HTERT RPE-1 (cell line): ENCODE data around the gene NSD1.

Experiments used
- in situ Hi-C: fragments of 300-500 bp; cut with MboI; formaldehyde crosslinking; loops from 4 replicates; pipeline ENCODE4 v1.14.3; 2020; ENCODE audit warnings: low sequenced_read_pairs

NSD1 gene

DNA sequence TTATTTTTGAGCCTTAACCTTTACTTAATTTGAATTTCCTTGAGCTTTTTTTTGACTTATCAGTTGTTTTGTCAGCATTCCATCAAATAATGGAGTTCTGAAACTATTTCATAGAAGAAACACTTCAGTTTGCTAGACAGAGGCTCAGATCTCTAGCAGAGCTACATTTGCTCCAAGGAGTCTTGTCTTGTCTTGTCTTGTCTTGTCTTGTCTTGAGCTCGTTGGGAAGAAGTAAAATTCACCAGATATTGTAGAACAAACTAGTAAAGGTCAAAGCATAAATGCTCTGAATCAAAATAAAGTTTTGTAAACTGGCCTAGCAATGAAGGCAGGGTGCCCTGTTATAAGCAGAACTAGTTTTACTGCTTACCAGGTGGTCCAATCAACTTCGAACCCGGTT, 136.4 kb downstream of the NSD1 start:
- in situ Hi-C loops = no loop called here

- in situ Hi-C loops = no loop called here
These were observed 137.1 kb downstream of the NSD1 start for GRCh38 chr5:177270653-177271052.

- in situ Hi-C loops = no loop called here
These were observed 137.5 kb downstream of the NSD1 start for GRCh38 chr5:177271113-177271512.

GRCh38 chr5:177275883-177276282, 142.3 kb downstream of the NSD1 start:
- in situ Hi-C loops = no loop called here

DNA sequence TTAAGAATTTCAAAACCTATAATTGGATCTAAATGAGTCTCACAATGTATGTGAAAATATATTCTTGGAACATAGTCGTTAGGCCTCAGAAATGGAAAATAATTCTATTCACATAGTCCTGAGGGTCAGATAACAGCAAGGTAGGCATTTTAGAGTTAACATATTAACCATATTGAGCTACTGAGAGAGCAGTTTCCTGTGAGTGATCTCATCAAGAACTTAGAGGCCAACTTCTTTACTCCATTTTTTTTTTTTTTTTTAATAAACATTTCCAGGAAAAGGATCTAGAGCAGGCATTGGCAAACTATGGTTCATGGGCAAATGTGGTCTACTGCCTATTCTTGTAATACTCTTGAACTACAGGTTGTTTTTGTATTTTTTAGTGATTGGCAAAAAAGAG, 143.3 kb downstream of the NSD1 start:
- in situ Hi-C loops = no loop called here

DNA sequence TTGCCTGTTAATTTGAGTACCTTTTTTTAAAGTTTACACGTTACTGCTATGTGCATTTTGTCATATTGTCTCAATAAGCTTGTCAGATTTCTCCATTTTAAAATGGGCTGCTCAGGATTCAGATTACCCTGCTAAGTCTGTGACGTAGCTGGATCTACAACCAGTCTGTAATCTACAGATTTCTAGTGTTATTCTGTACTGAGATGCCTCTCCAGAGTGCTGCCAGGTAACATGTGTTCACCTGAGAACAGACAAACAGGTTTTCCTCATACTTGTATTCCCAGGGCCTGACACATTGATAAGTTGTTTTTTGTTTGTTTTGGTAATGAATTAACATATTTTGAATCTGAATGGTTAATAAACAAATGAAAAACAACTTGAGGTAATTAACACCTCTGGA, 154.6 kb downstream of the NSD1 start:
- in situ Hi-C loops = no loop called here

GRCh38 chr5:177290816-177291596, 157.4 kb downstream of the NSD1 start:
- in situ Hi-C loops = no loop called here

GRCh38 chr5:177291735-177292134, 158.2 kb downstream of the NSD1 start:
- in situ Hi-C loops = no loop called here

DNA sequence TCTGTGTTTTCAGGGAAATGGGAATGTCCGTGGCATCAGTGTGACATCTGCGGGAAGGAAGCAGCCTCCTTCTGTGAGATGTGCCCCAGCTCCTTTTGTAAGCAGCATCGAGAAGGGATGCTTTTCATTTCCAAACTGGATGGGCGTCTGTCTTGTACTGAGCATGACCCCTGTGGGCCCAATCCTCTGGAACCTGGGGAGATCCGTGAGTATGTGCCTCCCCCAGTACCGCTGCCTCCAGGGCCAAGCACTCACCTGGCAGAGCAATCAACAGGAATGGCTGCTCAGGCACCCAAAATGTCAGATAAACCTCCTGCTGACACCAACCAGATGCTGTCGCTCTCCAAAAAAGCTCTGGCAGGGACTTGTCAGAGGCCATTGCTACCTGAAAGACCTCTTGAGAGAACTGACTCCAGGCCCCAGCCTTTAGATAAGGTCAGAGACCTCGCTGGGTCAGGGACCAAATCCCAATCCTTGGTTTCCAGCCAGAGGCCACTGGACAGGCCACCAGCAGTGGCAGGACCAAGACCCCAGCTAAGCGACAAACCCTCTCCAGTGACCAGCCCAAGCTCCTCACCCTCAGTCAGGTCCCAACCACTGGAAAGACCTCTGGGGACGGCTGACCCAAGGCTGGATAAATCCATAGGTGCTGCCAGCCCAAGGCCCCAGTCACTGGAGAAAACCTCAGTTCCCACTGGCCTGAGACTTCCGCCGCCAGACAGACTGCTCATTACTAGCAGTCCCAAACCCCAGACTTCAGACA, 160.4 kb downstream of the NSD1 start:
- in situ Hi-C loops = no loop called here

GRCh38 chr5:177294632-177295031, 161.1 kb downstream of the NSD1 start:
- in situ Hi-C loops = no loop called here

DNA sequence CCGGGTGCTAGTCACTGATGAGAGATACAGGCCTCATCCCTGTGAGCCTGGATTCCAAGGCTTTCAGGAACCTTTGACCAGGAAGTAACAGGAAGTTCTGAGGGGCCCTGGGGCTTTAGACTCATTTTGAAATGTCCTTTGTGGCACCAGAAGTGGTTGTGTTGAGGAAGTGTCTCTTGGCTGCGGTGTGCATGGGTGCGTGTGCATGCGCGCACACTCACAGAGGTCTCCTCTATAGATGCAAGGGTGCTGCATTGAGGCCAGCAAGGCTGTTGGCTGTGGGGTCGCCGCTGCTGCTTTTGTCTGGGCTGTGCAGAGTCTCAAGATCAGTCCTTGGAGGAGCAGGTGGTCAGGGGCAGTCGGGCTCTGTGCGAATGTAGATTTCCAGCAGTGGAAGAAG, 162.4 kb downstream of the NSD1 start:
- in situ Hi-C loops = no loop called here

- in situ Hi-C loops = no loop called here
These were observed 163.0 kb downstream of the NSD1 start for GRCh38 chr5:177296581-177296980.

DNA sequence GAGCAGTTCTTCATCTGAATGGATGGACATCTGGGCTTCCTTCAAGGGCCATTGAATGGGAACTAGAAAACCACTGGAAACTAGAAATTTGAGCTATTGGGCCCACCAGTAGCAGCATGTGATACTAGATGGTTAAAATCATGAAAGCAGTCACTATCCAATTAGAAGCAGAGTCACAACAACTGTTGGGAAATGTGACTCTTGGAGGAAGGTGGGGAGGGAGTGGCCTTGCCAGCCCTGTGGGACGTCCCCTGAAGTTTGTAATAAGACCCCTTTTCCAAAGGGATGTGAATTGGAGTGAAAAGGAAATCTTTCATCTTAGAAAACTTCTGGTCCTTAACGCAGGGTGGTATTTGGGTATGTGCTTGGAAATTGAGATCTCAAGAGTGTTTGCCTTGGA, 164.3 kb downstream of the NSD1 start:
- in situ Hi-C loops = no loop called here

GRCh38 chr5:177299697-177300096, 166.1 kb downstream of the NSD1 start:
- in situ Hi-C loops = no loop called here

DNA sequence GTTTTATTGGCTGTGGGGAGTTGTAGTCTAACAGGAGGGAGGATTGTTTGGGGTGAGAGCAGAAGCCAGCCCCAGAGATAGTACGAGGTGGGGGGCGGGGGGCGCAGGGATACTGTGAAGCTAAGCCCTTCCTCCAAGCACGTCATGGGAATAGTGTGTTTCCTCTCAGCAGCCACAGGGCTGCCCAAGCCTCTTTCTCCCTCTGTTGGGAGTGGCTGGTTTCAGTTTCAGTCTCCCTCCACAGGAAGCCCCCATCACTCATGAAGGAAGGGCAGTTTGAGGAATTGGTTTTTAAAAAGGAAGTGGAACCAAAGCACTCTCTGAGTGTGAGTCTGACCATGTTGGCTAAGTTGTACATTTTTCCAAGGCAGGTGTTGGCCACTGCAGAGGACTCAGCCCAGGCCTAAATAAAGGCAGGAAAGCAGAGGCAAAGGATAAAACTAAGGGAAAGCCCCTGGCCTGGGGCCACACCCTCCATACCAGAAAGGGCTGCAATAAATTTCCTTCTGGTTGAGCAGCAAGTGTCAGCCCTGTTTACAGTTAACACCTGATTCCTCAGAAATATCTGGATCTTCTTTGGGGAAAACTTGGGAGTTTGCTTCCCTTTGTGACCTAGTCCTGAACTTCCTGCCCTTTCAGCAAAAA, 166.8 kb downstream of the NSD1 start:
- in situ Hi-C loops = no loop called here

GRCh38 chr5:177300951-177301350, 167.4 kb downstream of the NSD1 start:
- in situ Hi-C loops = no loop called here

GRCh38 chr5:177301503-177302165, 168.1 kb downstream of the NSD1 start:
- in situ Hi-C loops = no loop called here

DNA sequence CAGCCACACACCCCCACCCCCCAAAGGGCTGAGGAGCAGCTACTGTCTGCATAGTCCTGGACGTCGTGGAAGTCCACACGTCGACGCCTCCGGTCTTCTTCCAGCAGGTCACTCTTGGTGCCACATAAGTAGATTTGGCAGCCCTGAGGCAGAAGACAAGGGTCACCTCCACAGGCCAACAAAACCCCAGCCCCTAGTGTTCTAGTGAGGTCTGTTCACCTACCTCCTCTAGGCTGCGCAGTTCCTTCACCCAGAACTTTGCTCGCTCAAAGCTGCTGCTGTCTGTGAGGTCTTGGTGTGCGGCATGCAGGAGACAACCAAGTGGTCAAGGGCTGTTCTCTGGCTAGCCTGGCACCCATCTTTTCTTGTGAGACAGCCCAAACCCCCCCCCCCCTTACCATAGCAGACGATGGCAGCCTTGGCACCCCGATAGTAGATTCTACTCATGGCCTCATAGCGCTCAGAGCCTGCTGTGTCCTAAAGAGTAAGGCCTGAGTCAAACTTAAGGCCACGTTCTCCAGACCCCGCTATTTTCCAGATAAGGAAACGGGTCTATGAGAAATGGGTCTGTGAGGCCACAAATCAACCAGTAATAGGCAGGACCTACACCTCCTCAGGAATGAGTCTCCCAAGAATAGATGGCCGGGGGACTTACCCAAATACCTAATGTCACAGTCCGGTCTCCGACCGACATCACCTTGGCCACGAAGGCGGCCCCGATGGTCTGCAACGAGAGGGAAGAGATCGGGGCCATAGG, 169.0 kb downstream of the NSD1 start:
- in situ Hi-C loops = no loop called here

DNA sequence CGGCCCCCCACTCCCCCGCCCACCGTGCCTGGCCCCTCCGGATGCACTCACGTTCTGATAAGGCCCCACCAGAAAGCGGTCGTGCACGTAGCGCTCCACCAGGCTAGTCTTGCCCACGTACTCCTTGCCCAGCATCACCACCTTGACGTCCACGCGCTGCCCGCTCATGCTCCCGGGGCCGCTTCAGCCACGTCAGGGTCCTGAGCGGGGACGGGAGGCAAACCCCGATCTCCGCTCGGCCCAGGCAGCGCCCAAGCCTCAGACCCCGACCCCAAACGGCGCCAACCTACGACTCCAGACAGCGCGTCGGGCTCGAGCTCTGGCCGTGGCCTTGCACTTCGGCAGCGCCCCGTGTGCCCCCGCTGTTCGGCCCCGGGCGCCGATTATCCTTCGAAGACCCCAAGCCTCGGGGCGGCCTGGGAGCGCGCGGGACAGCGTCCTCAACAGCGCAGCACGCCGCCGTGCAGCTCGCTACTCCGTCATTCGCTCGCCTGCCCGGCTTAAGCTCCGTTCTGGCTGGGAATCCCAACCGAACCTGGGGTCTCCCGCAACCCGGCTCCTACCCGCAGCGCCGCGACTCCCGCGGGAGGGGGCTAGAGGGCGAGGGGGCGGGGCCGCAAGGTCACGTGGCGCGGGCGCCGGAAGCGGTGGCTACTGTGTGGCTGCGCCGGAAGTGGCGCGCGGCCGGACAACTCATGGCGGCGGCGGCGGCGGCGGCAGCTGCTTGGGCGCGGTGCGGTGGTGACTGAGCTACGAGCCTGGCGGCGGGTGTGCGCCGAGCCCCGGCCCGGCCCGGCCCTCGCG, 169.8 kb downstream of the NSD1 start, which contains the start of the genes PRELID1 and RAB24:
TSS of gene PRELID1 (plus strand) at position 679 of the 804 bp plus-strand sequence. CDS start 187 bp downstream, outside the sequence.
TSS of gene RAB24 (minus strand) at position 599 of the 804 bp plus-strand sequence. CDS start at position 168, 431 bp downstream.
- in situ Hi-C loops = no loop called here
